ENCODE data around the gene MEIOB. TPM values are rescaled to one million over a fixed set of nuclear protein-coding genes. Genes with fewer than 3 reads are reported as not detected.
A peak's percentile ranks its signal among the peaks of the same experiment; 100 is the strongest.

The MEIOB gene
- total RNA-seq, 1 donor from 2014 or later = not detected

GRCh38 chr16:1819611-1820010 is 52.4 kb downstream of the MEIOB start:
- DNase-seq (ENCODE audit: low read depth, low spot score) = no peak
- peak overlapping the region; percentile 41 for H3K4me3 Mint-ChIP-seq

DNA sequence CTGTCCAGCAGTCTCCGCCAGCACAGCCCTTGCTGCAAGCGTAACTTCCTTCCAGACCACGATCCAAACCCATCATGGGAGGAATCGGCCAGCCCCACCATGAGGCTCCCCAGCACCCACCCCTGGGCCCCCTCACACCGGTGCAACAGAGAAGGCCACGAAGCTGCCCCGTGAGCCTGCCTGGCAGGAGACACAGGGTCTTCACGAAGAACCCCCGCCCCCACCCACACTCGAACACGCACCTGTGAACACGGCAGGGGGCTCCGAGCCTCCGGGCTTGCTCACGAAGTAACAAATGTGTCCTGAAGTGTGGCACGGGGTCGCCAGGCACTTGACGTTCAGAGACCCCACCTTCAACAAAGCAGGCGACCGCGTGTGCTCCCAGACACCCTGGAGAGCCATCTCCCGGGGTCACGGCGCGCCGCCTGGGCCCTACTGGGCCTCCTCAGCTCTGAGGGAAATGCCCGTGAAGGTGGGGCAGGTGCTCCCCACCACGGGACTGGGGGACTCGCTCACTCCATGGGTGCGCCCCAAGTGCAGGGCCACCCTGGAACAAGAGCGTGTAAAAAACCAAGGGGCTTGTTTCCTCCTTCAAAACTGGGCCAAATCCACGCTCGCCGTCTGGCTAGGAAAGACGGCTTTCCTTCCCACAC is 53.0 kb downstream of the MEIOB start:
- TF ChIP-seq, protein P1, sequence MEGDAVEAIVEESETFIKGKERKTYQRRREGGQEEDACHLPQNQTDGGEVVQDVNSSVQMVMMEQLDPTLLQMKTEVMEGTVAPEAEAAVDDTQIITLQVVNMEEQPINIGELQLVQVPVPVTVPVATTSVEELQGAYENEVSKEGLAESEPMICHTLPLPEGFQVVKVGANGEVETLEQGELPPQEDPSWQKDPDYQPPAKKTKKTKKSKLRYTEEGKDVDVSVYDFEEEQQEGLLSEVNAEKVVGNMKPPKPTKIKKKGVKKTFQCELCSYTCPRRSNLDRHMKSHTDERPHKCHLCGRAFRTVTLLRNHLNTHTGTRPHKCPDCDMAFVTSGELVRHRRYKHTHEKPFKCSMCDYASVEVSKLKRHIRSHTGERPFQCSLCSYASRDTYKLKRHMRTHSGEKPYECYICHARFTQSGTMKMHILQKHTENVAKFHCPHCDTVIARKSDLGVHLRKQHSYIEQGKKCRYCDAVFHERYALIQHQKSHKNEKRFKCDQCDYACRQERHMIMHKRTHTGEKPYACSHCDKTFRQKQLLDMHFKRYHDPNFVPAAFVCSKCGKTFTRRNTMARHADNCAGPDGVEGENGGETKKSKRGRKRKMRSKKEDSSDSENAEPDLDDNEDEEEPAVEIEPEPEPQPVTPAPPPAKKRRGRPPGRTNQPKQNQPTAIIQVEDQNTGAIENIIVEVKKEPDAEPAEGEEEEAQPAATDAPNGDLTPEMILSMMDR (conservative IDR thresholded peaks at IDR 0.05) = no peak
- Mint-ChIP-seq H3K27ac (ENCODE audit: unreplicated experiment) (peak overlapping the region; percentile 19), H3K9me3 (no peaks in the 10 kb centered on the region), H3K4me3 (peak overlapping the region; percentile 41), H3K36me3 (ENCODE audit: low read depth) (no peaks in the 10 kb centered on the region), H3K27me3 (ENCODE audit: low read depth) (no peaks in the 10 kb centered on the region), H3K4me1 (peaks cover 4% of the 10 kb centered on the region)
- DNase-seq (ENCODE audit: low read depth, low spot score) = no peak

More at GRCh38 chr16:1819611-1820010, 52.4 kb downstream of the MEIOB start:
- Mint-ChIP-seq H3K27ac (ENCODE audit: unreplicated experiment) (peak overlapping the region; percentile 19), H3K36me3 (ENCODE audit: low read depth) (no peaks in the 10 kb centered on the region), H3K4me1 (peaks cover 8% of the 10 kb centered on the region), H3K9me3 (no peaks in the 10 kb centered on the region), H3K27me3 (ENCODE audit: low read depth) (no peaks in the 10 kb centered on the region)
- TF ChIP-seq, protein P1 (conservative IDR thresholded peaks at IDR 0.05) = no peak

DNA sequence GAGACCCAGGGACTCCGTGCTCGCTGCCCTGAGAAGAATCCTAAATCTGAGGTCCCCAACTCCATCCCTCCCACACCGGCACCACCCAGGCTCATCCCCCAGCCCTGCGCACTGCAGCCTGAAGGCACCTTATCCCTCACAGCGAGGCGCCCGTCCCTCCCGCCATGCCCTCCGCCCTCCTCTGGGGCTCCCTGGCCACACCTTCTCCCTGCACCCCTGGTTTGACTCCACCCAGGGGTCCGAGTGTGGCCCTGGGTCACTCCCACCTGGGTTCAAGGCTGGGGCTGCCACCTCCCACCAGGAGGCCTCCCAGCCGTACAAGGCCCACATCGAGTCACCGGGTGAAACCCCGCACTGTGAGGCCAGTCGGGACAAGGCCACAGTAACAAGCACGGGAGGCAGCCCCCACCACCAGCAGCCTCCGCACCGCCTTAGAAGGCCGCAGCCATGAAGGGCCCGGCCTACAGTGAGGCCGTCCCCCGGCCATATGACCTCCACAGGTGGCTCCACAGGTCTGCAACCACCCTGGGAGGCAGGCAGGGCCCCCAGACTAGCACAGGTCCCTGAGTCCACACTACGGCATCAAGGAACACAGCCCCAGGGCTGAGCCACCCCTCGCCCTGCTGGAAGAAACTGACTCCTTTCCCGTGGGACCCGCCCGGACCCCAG is 53.6 kb downstream of the MEIOB start:
- no peaks in the 10 kb centered on the region for H3K9me3 Mint-ChIP-seq
- H3K36me3 Mint-ChIP-seq (ENCODE audit: low read depth) = no peaks in the 10 kb centered on the region
- no peak for DNase-seq (ENCODE audit: low read depth, low spot score)
- H3K27me3 Mint-ChIP-seq (ENCODE audit: low read depth) = no peaks in the 10 kb centered on the region
- no peaks in the 10 kb centered on the region for H3K4me1 Mint-ChIP-seq
- no peak overlapping the region for H3K4me3 Mint-ChIP-seq
- H3K27ac Mint-ChIP-seq (ENCODE audit: unreplicated experiment) = no peak overlapping the region
- TF ChIP-seq, protein P1 (conservative IDR thresholded peaks at IDR 0.05) = no peak

DNA sequence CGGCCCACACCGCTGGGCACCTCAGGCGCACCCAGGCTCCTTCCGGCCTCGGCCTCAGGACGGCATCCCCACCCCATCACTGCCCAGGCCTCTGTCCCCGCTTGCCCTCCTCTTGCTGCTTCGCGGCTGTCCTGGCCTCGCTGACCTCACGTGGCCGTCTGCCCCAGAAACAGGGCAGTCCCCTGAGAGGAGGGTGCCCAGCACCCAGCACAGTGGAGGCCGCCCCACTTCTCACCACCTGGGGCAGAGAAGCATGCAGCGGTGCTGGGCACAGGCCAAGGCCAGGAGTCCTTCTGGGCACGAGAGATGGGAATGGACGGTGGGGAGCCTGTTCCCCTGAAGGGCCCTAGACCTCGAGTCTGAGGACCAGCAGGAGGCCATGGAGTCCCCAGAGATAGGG is 54.2 kb downstream of the MEIOB start:
- Mint-ChIP-seq H3K27me3 (ENCODE audit: low read depth) (no peaks in the 10 kb centered on the region), H3K4me1 (no peaks in the 10 kb centered on the region), H3K4me3 (no peak overlapping the region), H3K9me3 (no peaks in the 10 kb centered on the region), H3K27ac (ENCODE audit: unreplicated experiment) (no peak overlapping the region), H3K36me3 (ENCODE audit: low read depth) (no peaks in the 10 kb centered on the region)
- TF ChIP-seq, protein P1 (conservative IDR thresholded peaks at IDR 0.05) = no peak
- DNase-seq (ENCODE audit: low read depth, low spot score) = no peak

- H3K27ac Mint-ChIP-seq (ENCODE audit: unreplicated experiment) = no peak overlapping the region
- no peaks in the 10 kb centered on the region for H3K27me3 Mint-ChIP-seq (ENCODE audit: low read depth)
- no peaks in the 10 kb centered on the region for H3K9me3 Mint-ChIP-seq
- H3K4me1 Mint-ChIP-seq = no peaks in the 10 kb centered on the region
- TF ChIP-seq, protein P1 (conservative IDR thresholded peaks at IDR 0.05) = no peak
- no peak for DNase-seq (ENCODE audit: low read depth, low spot score)
- no peaks in the 10 kb centered on the region for H3K36me3 Mint-ChIP-seq (ENCODE audit: low read depth)
- no peak overlapping the region for H3K4me3 Mint-ChIP-seq
Measured at GRCh38 chr16:1817276-1817589, 54.7 kb downstream of the MEIOB start.
